HL-60 (cell line): ENCODE measurements around the gene ADGRL3.

Source experiments
- DNase-seq, 2 experiments: peaks; one replicate each; pipeline ENCODE4 v3.0.0-alpha.2; 2010 to 2020; ENCODE audit warnings: low read depth in 1 of 2, low spot score in 1 of 2
- H3K27ac ChIP-seq: fragments of 250-450 bp; sonication (Bioruptor Pico); replicated peaks from 2 replicates; pipeline ENCODE4 v1.5.1; 2020; ENCODE audit warnings: mild to moderate bottlenecking, moderate library complexity
- H3K27me3 ChIP-seq: fragments of 250-450 bp; sonication (Bioruptor Pico); 2 replicates; pipeline ENCODE4 v1.5.1; 2021; ENCODE audit warnings: mild to moderate bottlenecking, moderate library complexity; ENCODE audit not compliant: insufficient read depth, poor library complexity, severe bottlenecking
- H3K4me3 ChIP-seq: replicated peaks from 2 replicates; pipeline ENCODE4 v1.5.1; 2011; ENCODE audit warnings: mild to moderate bottlenecking, control low read depth, low read length; ENCODE audit not compliant: insufficient read depth
- CTCF ChIP-seq: IDR thresholded peaks from one replicate; pipeline ENCODE4 v1.5.1; 2011; ENCODE audit warnings: low read length, control low read depth, inconsistent platforms; ENCODE audit not compliant: insufficient read depth
- GABPA ChIP-seq: IDR thresholded peaks from 2 replicates; pipeline ENCODE4 v1.6.1; 2012; ENCODE audit warnings: low read depth
- POLR2AphosphoS5 ChIP-seq: IDR thresholded peaks from 2 replicates; pipeline ENCODE4 v1.6.1; 2012; ENCODE audit warnings: low read depth
- REST ChIP-seq: IDR thresholded peaks from 2 replicates; pipeline ENCODE4 v1.6.1; 2012; ENCODE audit warnings: low read depth; ENCODE audit not compliant: insufficient replicate concordance
- SPI1 ChIP-seq: IDR thresholded peaks from 2 replicates; pipeline ENCODE4 v1.6.1; 2012; ENCODE audit warnings: low read depth, mild to moderate bottlenecking, borderline replicate concordance

ADGRL3 gene

GRCh38 chr4:61195101-61195500, 5.0 kb upstream of the ADGRL3 start:
- Histone ChIP-seq H3K4me3 (no peak overlapping the region), H3K27ac (no peak overlapping the region), H3K27me3 (peaks cover 10% of the 10 kb centered on the region)
- TF ChIP-seq SPI1 (no peak), REST (no peak), POLR2AphosphoS5 (no peak), CTCF (no peak), GABPA (no peak)
- DNase-seq = no peak

- no peak overlapping the region for H3K4me3 ChIP-seq
- no peak overlapping the region for H3K27ac ChIP-seq
- peaks cover 33% of the 10 kb centered on the region for H3K27me3 ChIP-seq
- DNase-seq = no peak
- no peak for TF ChIP-seq POLR2AphosphoS5
- no peak for TF ChIP-seq GABPA
- no peak for TF ChIP-seq SPI1
- no peak for TF ChIP-seq CTCF
- TF ChIP-seq REST = no peak
These were observed 1.4 kb upstream of the ADGRL3 start for GRCh38 chr4:61198686-61199085.

GRCh38 chr4:61199873-61200186, 296 bp upstream of the ADGRL3 start:
- peak overlapping the region; percentile 43 for H3K4me3 ChIP-seq

More at GRCh38 chr4:61199873-61200186, 296 bp upstream of the ADGRL3 start:
- DNase-seq = no peak
- Histone ChIP-seq H3K27ac (no peak overlapping the region), H3K27me3 (peaks cover 41% of the 10 kb centered on the region)
- TF ChIP-seq REST (no peak), POLR2AphosphoS5 (no peak)
